GF-D8 (cell line): ENCODE measurements around the gene CDKN2A.

ENCODE experiments used
- DNase-seq: peaks from one replicate; lab custom pipeline; 2025; lab: John Stamatoyannopoulos, UW

Gene CDKN2A

GRCh38 chr9:21993893-21994555 is at the start of gene CDKN2A:
TSS of gene CDKN2A (minus strand) at chr9:21994392.
- DNase-seq = no peak

- no peak for DNase-seq
Measured at GRCh38 chr9:22043928-22044327, 49.7 kb upstream of the CDKN2A start.

- DNase-seq = no peak
Measured at GRCh38 chr9:22041775-22042174, 47.6 kb upstream of the CDKN2A start.

DNA sequence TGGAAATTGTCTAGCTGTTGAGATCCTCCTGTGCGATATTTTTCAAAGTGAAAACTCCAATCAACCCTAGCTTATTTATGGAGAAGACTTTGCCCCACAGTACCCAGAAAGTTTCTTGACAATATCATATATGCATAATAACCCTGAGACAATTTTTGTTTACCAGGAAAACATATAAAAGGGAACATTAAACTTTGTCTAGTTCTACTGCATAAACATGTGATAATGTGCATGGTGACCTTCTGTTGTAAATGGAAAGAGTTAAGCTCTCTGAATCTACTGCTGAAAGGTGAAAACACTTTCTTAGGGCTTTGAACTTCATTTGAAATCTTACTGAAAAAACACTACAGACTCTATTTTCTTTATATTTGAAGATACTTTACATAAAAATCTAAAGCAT is 47.2 kb upstream of the CDKN2A start:
- DNase-seq = no peak

- no peak for DNase-seq
Measured at GRCh38 chr9:22040760-22041159, 46.6 kb upstream of the CDKN2A start.

GRCh38 chr9:22039258-22039657 is 45.1 kb upstream of the CDKN2A start:
- DNase-seq = no peak

GRCh38 chr9:22037954-22038690 is 43.9 kb upstream of the CDKN2A start:
- peak; percentile 36 for DNase-seq

DNA sequence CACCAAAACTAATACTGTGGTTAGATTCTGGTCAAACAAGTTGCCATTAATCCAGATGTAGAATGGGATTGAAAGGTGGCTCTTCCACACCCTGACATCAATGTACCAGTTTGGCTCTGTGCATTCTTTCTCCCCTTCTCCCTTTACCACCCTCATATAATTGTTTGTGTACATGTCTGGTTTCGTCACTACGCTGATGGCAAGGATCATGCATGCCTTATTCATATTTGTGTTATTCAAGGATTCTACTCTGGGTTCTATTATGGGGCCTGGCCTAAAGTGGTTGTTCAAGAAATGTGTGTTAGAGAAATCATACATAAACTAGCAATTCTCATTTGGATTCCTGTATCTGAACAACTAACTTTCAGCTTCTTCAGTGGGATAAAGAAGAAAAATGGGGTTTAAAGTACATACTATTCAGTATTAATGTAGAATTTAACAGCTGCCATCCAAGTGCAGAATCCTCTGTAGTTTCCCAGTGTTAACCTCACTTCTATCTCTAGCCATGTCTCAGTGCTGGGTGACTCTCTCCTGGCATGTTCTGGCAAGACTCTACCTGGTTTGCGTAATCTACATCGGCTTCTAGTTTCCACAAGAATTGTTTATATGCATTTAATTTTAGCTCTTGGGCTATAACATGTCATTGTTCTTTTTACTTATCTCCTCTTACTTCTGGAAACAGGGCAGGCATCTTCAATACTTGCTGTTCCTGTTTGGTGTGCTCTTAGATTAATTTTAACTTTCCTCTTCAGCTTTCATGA is 42.9 kb upstream of the CDKN2A start:
- DNase-seq = no peak

GRCh38 chr9:22035591-22036011 is 41.4 kb upstream of the CDKN2A start:
- no peak for DNase-seq

- no peak for DNase-seq
Measured at GRCh38 chr9:22033012-22033630, 38.9 kb upstream of the CDKN2A start.

DNA sequence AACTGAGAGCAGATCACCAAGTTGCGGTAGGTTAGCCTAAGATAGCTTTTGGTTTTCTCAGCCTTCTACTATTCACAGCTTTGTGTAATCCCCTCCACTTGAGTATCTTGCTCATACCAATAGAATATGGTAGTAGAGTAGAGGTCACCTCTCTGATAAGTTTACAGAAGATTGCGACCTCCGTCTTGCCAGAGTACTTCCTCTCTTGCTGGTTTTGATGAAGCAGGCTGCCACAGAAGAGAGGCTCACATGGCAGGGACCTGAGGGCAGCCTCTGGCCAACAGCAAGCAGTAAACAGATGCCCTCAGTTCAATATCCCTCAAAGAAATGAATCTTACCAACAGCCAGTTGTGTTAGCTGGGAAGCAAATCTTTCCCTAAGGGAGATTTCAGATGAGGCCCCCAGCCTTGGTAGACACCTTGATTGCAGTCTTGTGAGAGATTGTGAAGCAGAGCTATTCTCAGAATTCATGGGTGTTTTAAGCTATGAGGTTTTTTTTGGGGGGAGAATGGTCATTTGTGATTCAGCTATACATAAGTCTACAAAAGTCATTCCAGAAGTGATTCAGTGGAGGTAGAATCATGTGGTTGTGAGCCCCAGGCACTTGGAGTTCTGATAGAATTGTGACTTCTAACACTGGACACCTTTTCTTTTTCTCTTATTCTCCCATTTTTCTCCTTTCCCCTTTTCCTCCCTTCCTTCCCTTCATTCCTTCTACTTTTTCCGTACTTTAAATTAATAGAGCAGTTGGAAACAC is 37.6 kb upstream of the CDKN2A start:
- DNase-seq = no peak

- DNase-seq = peak; percentile 82
Measured at GRCh38 chr9:22030101-22030598, 36.0 kb upstream of the CDKN2A start.

DNA sequence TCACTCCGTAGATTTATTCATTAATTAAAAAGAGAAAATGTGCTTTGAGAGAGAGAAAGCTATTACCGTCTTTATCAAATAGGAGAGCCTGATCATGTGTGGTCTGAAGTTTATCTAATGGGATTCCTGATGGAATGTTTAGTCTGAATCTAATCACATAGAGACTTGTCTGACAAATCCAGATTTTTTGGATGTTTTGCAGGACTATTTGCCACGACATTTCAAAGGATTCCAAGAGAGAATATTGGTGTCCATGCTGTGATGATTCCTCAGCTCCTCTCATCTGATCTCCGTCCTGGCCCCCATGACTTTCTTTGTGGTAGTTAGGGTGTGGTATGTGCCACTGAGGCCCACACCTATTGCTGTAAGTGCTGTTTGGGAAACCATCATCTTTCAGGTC is 35.0 kb upstream of the CDKN2A start:
- DNase-seq = no peak

DNA sequence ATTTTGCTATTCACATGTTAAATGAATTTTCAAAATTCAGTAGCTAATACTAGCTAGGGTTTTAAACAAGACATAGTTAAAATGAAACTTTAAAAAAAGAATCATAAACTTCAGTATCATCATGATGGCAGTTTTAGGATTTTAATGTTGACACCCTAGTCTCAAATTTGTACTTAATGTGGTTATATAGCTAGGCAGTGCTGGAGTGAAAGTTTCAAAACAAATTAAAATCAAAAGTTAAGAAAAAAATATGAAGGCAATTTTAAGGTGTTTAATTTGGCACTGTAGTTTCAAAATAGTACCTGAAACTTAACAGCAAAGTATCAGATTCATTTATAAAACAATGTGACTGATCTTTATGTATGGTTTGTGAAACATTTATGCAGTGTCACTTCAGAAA is 34.2 kb upstream of the CDKN2A start:
- no peak for DNase-seq

- no peak for DNase-seq
Measured at GRCh38 chr9:22026696-22027095, 32.5 kb upstream of the CDKN2A start.

GRCh38 chr9:22022396-22022795 is 28.2 kb upstream of the CDKN2A start:
- no peak for DNase-seq

DNA sequence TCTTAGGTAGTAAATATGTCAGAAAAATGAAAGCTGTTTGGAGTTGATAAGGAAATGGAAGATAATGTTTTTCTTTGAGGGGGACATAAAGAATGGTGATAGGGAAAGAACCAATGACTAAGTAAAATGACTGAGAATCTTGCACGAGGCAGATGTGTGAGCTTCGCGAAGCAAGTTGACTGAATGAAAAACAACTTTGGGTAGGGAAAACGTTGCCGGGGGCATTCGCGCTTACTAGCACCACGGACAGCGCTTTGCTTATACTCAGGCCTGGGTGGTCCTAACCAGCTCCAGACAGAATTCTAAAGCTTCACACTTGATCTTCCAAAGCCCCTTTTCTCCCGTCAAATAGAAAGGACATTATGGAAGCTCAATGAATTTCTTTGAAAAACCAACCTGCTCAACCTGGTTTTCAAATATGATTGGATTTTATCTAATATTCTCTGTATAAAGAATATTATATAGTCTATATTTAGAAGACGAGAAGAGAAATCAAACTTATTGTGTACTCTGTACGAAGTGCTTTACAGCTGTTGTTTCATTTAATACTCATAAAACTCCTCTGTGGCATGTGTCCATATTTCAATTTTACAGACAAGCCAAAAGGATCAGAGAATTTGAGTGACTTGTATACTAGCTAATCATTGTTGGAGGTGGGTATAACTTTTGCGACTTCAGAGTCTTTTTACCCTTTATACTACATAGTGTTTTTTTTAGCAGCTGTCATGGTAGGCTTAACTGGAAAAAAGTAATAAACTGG is 16.9 kb upstream of the CDKN2A start:
- no peak for DNase-seq

DNA sequence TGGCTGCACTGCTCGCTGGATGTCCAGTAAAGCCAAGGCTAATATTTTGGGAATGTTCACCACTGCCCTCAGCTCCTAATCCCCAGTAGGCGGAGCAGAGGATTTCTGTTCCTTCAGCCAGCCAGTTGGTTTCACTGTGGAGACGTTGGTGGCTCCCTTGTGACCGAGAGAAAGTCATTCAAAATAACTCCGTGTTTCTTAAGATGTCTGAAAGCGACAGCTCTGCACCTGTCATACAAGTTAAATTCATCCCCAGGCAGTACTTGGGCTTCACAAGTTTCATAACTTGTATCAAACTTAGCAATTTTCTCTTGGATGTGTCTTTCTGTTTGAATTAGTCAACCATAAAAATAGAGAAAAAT is 15.3 kb upstream of the CDKN2A start:
- no peak for DNase-seq

GRCh38 chr9:22008717-22009505 is 14.7 kb upstream of the CDKN2A start, which contains the start of gene CDKN2B:
TSS of gene CDKN2B (minus strand) at chr9:22009305. CDS start at chr9:22008953, 352 bp downstream.
- no peak for DNase-seq

DNA sequence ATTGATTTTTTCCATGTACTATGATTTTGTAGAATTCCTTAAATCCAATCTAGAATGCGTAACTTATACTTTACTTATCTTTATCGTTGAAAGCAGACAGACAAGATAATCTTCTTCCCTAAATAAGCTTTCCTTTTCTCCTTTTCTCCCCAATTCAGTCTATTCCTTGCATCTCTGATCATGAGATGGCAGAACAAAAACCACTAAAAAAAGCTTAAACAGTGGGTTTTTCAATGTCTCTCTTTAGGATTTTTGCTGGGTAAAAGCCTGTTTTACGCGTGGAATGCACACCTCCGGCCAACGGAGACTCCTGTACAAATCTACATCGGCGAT is 14.2 kb upstream of the CDKN2A start:
- DNase-seq = no peak
